WTC11 (cell line): ENCODE data around the gene ATL1. TPM values are rescaled to one million over a fixed set of nuclear protein-coding genes. Genes with fewer than 3 reads are reported as not detected.

Experiments used
- ATAC-seq: fragments of 200-7000 bp; cut with Tn5 transposase; 2 replicates; pipeline ENCODE4 v1.10.0; 2021; ENCODE audit warnings: mild to moderate bottlenecking, moderate library complexity
- CTCF ChIA-PET: fragments of 300-600 bp; sonication (Branson Sonifier 250); formaldehyde crosslinking; loops from one replicate; lab custom pipeline; 2021; ENCODE audit warnings: antibody characterized with exemption; lab: Charles Lee
- POLR2A ChIA-PET: fragments of 350-600 bp; sonication (Branson Sonifier 250); formaldehyde crosslinking; loops from one replicate; lab custom pipeline; 2021; ENCODE audit warnings: antibody characterized with exemption; lab: Charles Lee
- DNase-seq: peaks from one replicate; pipeline ENCODE4 v3.0.0; 2021; ENCODE audit warnings: low spot score
- H3K27ac Mint-ChIP-seq: 2 replicates; pipeline ENCODE4 v1.8.0; 2021; ENCODE audit warnings: mixed read lengths
- H3K27me3 Mint-ChIP-seq: 2 replicates; pipeline ENCODE4 v1.8.0; 2021; ENCODE audit warnings: low read depth, mild to moderate bottlenecking, moderate library complexity, mixed read lengths
- H3K36me3 Mint-ChIP-seq: 2 replicates; pipeline ENCODE4 v1.8.0; 2021; ENCODE audit warnings: mixed read lengths
- H3K4me1 Mint-ChIP-seq: 2 replicates; pipeline ENCODE4 v1.8.0; 2022; ENCODE audit warnings: mixed read lengths
- H3K4me3 Mint-ChIP-seq: 2 replicates; pipeline ENCODE4 v1.8.0; 2021; ENCODE audit warnings: mild to moderate bottlenecking, moderate library complexity, mixed read lengths
- H3K9me3 Mint-ChIP-seq: 2 replicates; pipeline ENCODE4 v1.8.0; 2021; ENCODE audit warnings: mixed read lengths
- CBFB ChIP-seq: sonication (generic); formaldehyde crosslinking; IDR thresholded peaks from 2 replicates; pipeline ENCODE4 v1.8.1; 2022; ENCODE audit warnings: mild to moderate bottlenecking, low read depth, missing genetic modification reagents
- ELF4 ChIP-seq: sonication (generic); formaldehyde crosslinking; IDR thresholded peaks from 2 replicates; pipeline ENCODE4 v1.8.1; 2022; ENCODE audit warnings: low read depth, mild to moderate bottlenecking, moderate library complexity, missing genetic modification reagents
- ESRRA ChIP-seq: sonication (generic); formaldehyde crosslinking; IDR thresholded peaks from 2 replicates; pipeline ENCODE4 v1.8.1; 2022; ENCODE audit warnings: mild to moderate bottlenecking, missing genetic modification reagents, borderline replicate concordance
- ETV6 ChIP-seq: sonication (generic); formaldehyde crosslinking; IDR thresholded peaks from 2 replicates; pipeline ENCODE4 v1.8.1; 2022; ENCODE audit warnings: mild to moderate bottlenecking, missing genetic modification reagents
- FOXK1 ChIP-seq: sonication (generic); formaldehyde crosslinking; IDR thresholded peaks from 2 replicates; pipeline ENCODE4 v1.8.0; 2022; ENCODE audit warnings: mild to moderate bottlenecking, moderate library complexity, missing genetic modification reagents
- FOXP1 ChIP-seq: sonication (generic); formaldehyde crosslinking; IDR thresholded peaks from 2 replicates; pipeline ENCODE4 v1.8.0; 2022; ENCODE audit warnings: missing genetic modification reagents, mild to moderate bottlenecking, moderate library complexity, borderline replicate concordance
- GABPB1 ChIP-seq: sonication (generic); formaldehyde crosslinking; IDR thresholded peaks from 2 replicates; pipeline ENCODE4 v1.8.1; 2023; ENCODE audit warnings: mild to moderate bottlenecking, missing genetic modification reagents
- SMAD4 ChIP-seq: sonication (generic); formaldehyde crosslinking; IDR thresholded peaks from 2 replicates; pipeline ENCODE4 v1.8.0; 2022; ENCODE audit warnings: mild to moderate bottlenecking, missing genetic modification reagents
- TCF7 ChIP-seq: sonication (generic); formaldehyde crosslinking; IDR thresholded peaks from 2 replicates; pipeline ENCODE4 v1.8.0; 2022; ENCODE audit warnings: mild to moderate bottlenecking, low read depth, missing genetic modification reagents, moderate library complexity
- ZNF138 ChIP-seq: sonication (generic); formaldehyde crosslinking; conservative IDR thresholded peaks from 2 replicates; pipeline ENCODE4 v1.8.1; 2022; ENCODE audit warnings: mild to moderate bottlenecking, moderate library complexity, missing genetic modification reagents
- ZNF423 ChIP-seq: fragments of 250-450 bp; sonication (Bioruptor Pico); IDR thresholded peaks from 2 replicates; pipeline ENCODE4 v2.1.2; 2022; ENCODE audit warnings: mild to moderate bottlenecking, moderate library complexity
- total RNA-seq: library from RNA; stranded (reverse); gene quantifications from 3 replicates; pipeline ENCODE4 v1.2.3, GENCODE V29; 2021
- TF ChIP-seq, protein P1 (sequence below): fragments of 250-450 bp; sonication (Bioruptor Pico); IDR thresholded peaks from 2 replicates; pipeline ENCODE4 v1.9.0; 2021; ENCODE audit warnings: mild to moderate bottlenecking
- TF ChIP-seq, protein P2 (sequence below): sonication (generic); formaldehyde crosslinking; IDR thresholded peaks from 2 replicates; pipeline ENCODE4 v1.8.1; 2022; ENCODE audit warnings: mild to moderate bottlenecking, moderate library complexity, missing genetic modification reagents
- TF ChIP-seq, protein P3 (sequence below): fragments of 250-450 bp; sonication (Bioruptor Pico); IDR thresholded peaks from 2 replicates; pipeline ENCODE4 v1.8.0; 2021; ENCODE audit warnings: mild to moderate bottlenecking
- TF ChIP-seq, protein P4 (sequence below): sonication (generic); formaldehyde crosslinking; IDR thresholded peaks from 2 replicates; pipeline ENCODE4 v1.8.0; 2022; ENCODE audit warnings: mild to moderate bottlenecking, missing genetic modification reagents
- TF ChIP-seq, protein P5 (sequence below): fragments of 200-600 bp; IDR thresholded peaks from 2 replicates; pipeline ENCODE4 v1.8.0; 2022; ENCODE audit warnings: antibody characterized with exemption
- TF ChIP-seq, protein P6 (sequence below): sonication (generic); formaldehyde crosslinking; IDR thresholded peaks from 2 replicates; pipeline ENCODE4 v1.8.1; 2022; ENCODE audit warnings: missing genetic modification reagents, borderline replicate concordance
- TF ChIP-seq, protein P7 (sequence below): sonication (generic); formaldehyde crosslinking; IDR thresholded peaks from 2 replicates; pipeline ENCODE4 v1.8.1; 2023; ENCODE audit warnings: mild to moderate bottlenecking, moderate library complexity, missing genetic modification reagents
- TF ChIP-seq, protein P8 (sequence below): sonication (generic); formaldehyde crosslinking; IDR thresholded peaks from 2 replicates; pipeline ENCODE4 v1.8.0; 2022; ENCODE audit warnings: mild to moderate bottlenecking, missing genetic modification reagents

The ATL1 gene
- total RNA-seq, 1 experiment from 2014 or later, result 3.7 TPM

DNA sequence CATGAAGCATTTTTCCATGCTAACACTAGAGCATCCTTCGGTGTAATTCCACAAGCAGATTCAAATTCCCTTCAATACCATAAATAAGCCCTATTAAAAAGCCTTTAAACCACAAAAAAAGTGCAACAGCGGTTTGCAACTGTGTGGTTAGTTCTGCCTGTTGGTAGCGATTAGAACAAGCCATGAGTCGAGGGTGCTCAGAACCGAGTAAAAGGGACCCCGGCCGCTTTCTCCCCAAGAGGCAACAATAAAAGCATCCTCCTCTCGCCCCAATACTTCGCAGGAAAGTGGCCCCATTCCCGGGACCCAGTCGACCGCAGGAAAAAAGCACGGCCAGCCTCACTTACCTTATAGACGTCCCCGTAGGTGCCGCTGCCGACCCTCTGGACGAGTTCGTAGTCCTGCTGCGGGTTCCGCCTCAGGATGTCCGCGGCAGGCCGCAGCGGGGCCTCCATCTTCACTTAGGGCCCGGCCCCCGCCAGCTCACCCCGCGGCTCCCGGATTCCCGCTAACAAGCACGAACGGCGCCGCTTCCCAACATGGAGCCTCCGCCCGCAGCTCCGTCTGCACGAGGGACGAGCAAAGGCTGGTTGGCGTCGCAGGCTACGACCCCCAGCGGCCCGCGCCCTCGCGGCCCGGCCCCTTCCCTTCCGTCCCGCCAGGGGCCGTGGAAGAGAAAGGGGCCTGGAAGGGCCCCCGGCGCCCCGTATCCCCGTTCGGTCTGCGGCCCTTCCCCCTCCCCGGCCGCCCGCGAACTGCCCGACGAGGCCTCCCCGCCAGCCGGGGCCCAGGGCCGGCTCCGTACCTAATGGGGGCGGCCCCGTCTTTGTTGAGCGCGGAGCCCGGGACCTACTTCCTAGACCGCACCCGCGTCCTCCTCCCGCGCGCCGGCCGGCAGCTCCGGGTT lies 28.1 kb upstream of the ATL1 start (continued):
- TF ChIP-seq, protein P1, sequence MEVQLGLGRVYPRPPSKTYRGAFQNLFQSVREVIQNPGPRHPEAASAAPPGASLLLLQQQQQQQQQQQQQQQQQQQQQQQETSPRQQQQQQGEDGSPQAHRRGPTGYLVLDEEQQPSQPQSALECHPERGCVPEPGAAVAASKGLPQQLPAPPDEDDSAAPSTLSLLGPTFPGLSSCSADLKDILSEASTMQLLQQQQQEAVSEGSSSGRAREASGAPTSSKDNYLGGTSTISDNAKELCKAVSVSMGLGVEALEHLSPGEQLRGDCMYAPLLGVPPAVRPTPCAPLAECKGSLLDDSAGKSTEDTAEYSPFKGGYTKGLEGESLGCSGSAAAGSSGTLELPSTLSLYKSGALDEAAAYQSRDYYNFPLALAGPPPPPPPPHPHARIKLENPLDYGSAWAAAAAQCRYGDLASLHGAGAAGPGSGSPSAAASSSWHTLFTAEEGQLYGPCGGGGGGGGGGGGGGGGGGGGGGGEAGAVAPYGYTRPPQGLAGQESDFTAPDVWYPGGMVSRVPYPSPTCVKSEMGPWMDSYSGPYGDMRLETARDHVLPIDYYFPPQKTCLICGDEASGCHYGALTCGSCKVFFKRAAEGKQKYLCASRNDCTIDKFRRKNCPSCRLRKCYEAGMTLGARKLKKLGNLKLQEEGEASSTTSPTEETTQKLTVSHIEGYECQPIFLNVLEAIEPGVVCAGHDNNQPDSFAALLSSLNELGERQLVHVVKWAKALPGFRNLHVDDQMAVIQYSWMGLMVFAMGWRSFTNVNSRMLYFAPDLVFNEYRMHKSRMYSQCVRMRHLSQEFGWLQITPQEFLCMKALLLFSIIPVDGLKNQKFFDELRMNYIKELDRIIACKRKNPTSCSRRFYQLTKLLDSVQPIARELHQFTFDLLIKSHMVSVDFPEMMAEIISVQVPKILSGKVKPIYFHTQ (CRISPR knock-in tag), result no peak
- TF ChIP-seq, protein P2, sequence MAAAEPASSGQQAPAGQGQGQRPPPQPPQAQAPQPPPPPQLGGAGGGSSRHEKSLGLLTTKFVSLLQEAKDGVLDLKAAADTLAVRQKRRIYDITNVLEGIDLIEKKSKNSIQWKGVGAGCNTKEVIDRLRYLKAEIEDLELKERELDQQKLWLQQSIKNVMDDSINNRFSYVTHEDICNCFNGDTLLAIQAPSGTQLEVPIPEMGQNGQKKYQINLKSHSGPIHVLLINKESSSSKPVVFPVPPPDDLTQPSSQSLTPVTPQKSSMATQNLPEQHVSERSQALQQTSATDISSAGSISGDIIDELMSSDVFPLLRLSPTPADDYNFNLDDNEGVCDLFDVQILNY (CRISPR knock-in tag), result no peak; the same call in 1 of the 2 replicates
- 0 out of 2 replicates have a peak, but pooled peaks have one; percentile 9 for TF ChIP-seq TCF7 (CRISPR knock-in tag)
- TF ChIP-seq, protein P3, sequence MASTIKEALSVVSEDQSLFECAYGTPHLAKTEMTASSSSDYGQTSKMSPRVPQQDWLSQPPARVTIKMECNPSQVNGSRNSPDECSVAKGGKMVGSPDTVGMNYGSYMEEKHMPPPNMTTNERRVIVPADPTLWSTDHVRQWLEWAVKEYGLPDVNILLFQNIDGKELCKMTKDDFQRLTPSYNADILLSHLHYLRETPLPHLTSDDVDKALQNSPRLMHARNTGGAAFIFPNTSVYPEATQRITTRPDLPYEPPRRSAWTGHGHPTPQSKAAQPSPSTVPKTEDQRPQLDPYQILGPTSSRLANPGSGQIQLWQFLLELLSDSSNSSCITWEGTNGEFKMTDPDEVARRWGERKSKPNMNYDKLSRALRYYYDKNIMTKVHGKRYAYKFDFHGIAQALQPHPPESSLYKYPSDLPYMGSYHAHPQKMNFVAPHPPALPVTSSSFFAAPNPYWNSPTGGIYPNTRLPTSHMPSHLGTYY (CRISPR knock-in tag), result no peak
- no peak; the same call in 1 of the 2 replicates for TF ChIP-seq FOXK1

DNA sequence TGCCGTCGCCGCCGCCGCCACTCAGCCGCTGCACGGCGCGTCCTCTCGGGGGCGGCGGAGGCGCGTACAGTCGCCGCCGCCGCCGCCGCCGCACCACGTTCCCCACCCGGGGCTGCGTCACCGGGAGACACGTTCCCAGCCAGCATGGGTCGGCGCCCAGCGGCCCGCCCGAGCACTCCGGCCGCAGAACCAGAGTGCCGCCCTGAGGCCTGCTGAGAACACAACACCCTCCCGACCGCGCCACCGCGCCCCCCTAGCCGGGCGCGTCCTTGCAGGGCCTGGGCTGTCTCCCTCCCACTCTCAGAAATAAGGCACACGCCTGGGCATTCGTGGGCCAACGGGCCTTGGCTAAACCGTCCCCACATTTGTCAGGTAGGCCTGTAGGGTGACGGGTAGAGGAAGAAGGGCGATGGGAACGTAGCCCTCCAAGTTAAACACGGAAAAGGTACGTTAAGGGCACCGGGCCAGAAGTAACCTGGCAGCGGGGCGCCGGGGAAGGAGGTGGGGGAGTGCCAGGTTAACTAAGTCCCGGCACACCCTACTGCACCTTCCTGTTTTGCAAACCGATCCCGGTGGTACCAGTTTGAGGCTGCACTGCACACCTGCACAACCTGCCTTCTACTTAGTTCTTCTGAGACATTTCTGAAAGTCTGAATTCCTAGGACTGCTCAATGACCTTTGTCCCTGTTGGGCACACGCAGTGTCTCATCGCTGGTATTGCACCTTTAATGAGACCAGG lies 27.3 kb upstream of the ATL1 start, which contains the start of gene MAP4K5:
TSS of gene MAP4K5 (minus strand) at position 68 of the 739 bp plus-strand sequence. CDS start 520 bp downstream, outside the sequence.
- DNase-seq, result peak; percentile 87
- ChIA-PET CTCF (interaction anchor here (0.6 to 3.0 kb wide), 8 partner anchors 73 to 328 kb away, joined by 3 to 19 read pairs (median 3); partner anchors contain the start of genes CDKL1, DMAC2L and L2HGDH), POLR2A (interaction anchor here (0.8 kb wide), 1 partner anchor 221 kb away, joined by 3 read pairs; no protein-coding TSS in a partner anchor)
- Mint-ChIP-seq H3K36me3 (peaks cover 13% of the 10 kb centered on the region), H3K27ac (peak within 1 kb of the TSS; percentile 77), H3K27me3 (no peaks in the 10 kb centered on the region; the same call in 1 of the 2 replicates), H3K4me3 (peak within 1 kb of the TSS; percentile 87), H3K9me3 (peaks cover 15% of the 10 kb centered on the region), H3K4me1 (peaks cover 36% of the 10 kb centered on the region)
- ATAC-seq, result peak; percentile 93
- TF ChIP-seq, protein P4, sequence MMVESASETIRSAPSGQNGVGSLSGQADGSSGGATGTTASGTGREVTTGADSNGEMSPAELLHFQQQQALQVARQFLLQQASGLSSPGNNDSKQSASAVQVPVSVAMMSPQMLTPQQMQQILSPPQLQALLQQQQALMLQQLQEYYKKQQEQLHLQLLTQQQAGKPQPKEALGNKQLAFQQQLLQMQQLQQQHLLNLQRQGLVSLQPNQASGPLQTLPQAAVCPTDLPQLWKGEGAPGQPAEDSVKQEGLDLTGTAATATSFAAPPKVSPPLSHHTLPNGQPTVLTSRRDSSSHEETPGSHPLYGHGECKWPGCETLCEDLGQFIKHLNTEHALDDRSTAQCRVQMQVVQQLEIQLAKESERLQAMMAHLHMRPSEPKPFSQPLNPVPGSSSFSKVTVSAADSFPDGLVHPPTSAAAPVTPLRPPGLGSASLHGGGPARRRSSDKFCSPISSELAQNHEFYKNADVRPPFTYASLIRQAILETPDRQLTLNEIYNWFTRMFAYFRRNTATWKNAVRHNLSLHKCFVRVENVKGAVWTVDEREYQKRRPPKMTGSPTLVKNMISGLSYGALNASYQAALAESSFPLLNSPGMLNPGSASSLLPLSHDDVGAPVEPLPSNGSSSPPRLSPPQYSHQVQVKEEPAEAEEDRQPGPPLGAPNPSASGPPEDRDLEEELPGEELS (CRISPR knock-in tag), result peak; percentile 61; the same call in 1 of the 2 replicates
- TF ChIP-seq SMAD4 (CRISPR knock-in tag) (no peak), GABPB1 (CRISPR knock-in tag) (peak; percentile 48; the same call in 1 of the 2 replicates), ZNF423 (peak; percentile 95), ZNF138 (CRISPR knock-in tag) (peak; percentile 63; the same call in 1 of the 2 replicates), ETV6 (CRISPR knock-in tag) (peak; percentile 77; the same call in 1 of the 2 replicates), FOXP1 (CRISPR knock-in tag) (0 out of 2 replicates have a peak, but pooled peaks have one; percentile 75), CBFB (CRISPR knock-in tag) (peak; percentile 67; the same call in 1 of the 2 replicates), ELF4 (0 out of 2 replicates have a peak, but pooled peaks have one; percentile 64), FOXK1 (peak; percentile 88), ESRRA (CRISPR knock-in tag) (no peak)
- TF ChIP-seq, protein P5, sequence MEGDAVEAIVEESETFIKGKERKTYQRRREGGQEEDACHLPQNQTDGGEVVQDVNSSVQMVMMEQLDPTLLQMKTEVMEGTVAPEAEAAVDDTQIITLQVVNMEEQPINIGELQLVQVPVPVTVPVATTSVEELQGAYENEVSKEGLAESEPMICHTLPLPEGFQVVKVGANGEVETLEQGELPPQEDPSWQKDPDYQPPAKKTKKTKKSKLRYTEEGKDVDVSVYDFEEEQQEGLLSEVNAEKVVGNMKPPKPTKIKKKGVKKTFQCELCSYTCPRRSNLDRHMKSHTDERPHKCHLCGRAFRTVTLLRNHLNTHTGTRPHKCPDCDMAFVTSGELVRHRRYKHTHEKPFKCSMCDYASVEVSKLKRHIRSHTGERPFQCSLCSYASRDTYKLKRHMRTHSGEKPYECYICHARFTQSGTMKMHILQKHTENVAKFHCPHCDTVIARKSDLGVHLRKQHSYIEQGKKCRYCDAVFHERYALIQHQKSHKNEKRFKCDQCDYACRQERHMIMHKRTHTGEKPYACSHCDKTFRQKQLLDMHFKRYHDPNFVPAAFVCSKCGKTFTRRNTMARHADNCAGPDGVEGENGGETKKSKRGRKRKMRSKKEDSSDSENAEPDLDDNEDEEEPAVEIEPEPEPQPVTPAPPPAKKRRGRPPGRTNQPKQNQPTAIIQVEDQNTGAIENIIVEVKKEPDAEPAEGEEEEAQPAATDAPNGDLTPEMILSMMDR, result peak; percentile 52
- TF ChIP-seq, protein P6, sequence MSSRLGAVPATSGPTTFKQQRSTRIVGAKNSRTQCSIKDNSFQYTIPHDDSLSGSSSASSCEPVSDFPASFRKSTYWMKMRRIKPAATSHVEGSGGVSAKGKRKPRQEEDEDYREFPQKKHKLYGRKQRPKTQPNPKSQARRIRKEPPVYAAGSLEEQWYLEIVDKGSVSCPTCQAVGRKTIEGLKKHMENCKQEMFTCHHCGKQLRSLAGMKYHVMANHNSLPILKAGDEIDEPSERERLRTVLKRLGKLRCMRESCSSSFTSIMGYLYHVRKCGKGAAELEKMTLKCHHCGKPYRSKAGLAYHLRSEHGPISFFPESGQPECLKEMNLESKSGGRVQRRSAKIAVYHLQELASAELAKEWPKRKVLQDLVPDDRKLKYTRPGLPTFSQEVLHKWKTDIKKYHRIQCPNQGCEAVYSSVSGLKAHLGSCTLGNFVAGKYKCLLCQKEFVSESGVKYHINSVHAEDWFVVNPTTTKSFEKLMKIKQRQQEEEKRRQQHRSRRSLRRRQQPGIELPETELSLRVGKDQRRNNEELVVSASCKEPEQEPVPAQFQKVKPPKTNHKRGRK (CRISPR knock-in tag), result no peak
- TF ChIP-seq, protein P7, sequence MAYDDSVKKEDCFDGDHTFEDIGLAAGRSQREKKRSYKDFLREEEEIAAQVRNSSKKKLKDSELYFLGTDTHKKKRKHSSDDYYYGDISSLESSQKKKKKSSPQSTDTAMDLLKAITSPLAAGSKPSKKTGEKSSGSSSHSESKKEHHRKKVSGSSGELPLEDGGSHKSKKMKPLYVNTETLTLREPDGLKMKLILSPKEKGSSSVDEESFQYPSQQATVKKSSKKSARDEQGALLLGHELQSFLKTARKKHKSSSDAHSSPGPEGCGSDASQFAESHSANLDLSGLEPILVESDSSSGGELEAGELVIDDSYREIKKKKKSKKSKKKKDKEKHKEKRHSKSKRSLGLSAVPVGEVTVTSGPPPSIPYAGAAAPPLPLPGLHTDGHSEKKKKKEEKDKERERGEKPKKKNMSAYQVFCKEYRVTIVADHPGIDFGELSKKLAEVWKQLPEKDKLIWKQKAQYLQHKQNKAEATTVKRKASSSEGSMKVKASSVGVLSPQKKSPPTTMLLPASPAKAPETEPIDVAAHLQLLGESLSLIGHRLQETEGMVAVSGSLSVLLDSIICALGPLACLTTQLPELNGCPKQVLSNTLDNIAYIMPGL (CRISPR knock-in tag), result peak; percentile 90
- TF ChIP-seq, protein P8, sequence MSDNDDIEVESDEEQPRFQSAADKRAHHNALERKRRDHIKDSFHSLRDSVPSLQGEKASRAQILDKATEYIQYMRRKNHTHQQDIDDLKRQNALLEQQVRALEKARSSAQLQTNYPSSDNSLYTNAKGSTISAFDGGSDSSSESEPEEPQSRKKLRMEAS, result peak; percentile 23; the same call in 1 of the 2 replicates
